Measurements from ENCODE around the gene AUTS2.

AUTS2 gene

GRCh38 chr7:70374772-70375533 is 776.7 kb downstream of the AUTS2 start:
- DNase-seq (ENCODE audit: low read depth, low spot score): no peak

- no peak for DNase-seq (ENCODE audit: low read depth, low spot score)
Observed at GRCh38 chr7:70376561-70377031, 778.3 kb downstream of the AUTS2 start.

- DNase-seq (ENCODE audit: low read depth, low spot score): no peak
Observed at GRCh38 chr7:70377957-70378356, 779.7 kb downstream of the AUTS2 start.

- no peak for DNase-seq (ENCODE audit: low read depth, low spot score)
Observed at GRCh38 chr7:70379210-70379609, 780.9 kb downstream of the AUTS2 start.

GRCh38 chr7:70380421-70381015 is 782.2 kb downstream of the AUTS2 start:
- DNase-seq (ENCODE audit: low read depth, low spot score): no peak

GRCh38 chr7:70383066-70383782 is 784.9 kb downstream of the AUTS2 start:
- no peak for DNase-seq (ENCODE audit: low read depth, low spot score)

GRCh38 chr7:70384024-70384423 is 785.7 kb downstream of the AUTS2 start:
- DNase-seq (ENCODE audit: low read depth, low spot score): no peak

GRCh38 chr7:70384891-70385290 is 786.6 kb downstream of the AUTS2 start:
- DNase-seq (ENCODE audit: low read depth, low spot score): no peak

GRCh38 chr7:70387217-70387616 is 788.9 kb downstream of the AUTS2 start:
- no peak for DNase-seq (ENCODE audit: low read depth, low spot score)

- DNase-seq (ENCODE audit: low read depth, low spot score): no peak
Observed at GRCh38 chr7:70389531-70390151, 791.4 kb downstream of the AUTS2 start.

- no peak for DNase-seq (ENCODE audit: low read depth, low spot score)
Observed at GRCh38 chr7:70390251-70390650, 792.0 kb downstream of the AUTS2 start.

- no peak for DNase-seq (ENCODE audit: low read depth, low spot score)
Observed at GRCh38 chr7:70392256-70392876, 794.1 kb downstream of the AUTS2 start.

- no peak for DNase-seq (ENCODE audit: low read depth, low spot score)
Observed at GRCh38 chr7:70392877-70393435, 794.7 kb downstream of the AUTS2 start.

GRCh38 chr7:70393956-70394355 is 795.7 kb downstream of the AUTS2 start:
- DNase-seq (ENCODE audit: low read depth, low spot score): no peak

- DNase-seq (ENCODE audit: low read depth, low spot score): no peak
Observed at GRCh38 chr7:70400829-70401380, 802.6 kb downstream of the AUTS2 start.

GRCh38 chr7:70402069-70402468 is 803.8 kb downstream of the AUTS2 start:
- DNase-seq (ENCODE audit: low read depth, low spot score): no peak

GRCh38 chr7:70405241-70405640 is 807.0 kb downstream of the AUTS2 start:
- no peak for DNase-seq (ENCODE audit: low read depth, low spot score)

GRCh38 chr7:70406186-70406949 is 808.1 kb downstream of the AUTS2 start:
- no peak for DNase-seq (ENCODE audit: low read depth, low spot score)

- DNase-seq (ENCODE audit: low read depth, low spot score): no peak
Observed at GRCh38 chr7:70406950-70407209, 808.6 kb downstream of the AUTS2 start.

GRCh38 chr7:70408477-70408876 is 810.2 kb downstream of the AUTS2 start:
- DNase-seq (ENCODE audit: low read depth, low spot score): no peak

- DNase-seq (ENCODE audit: low read depth, low spot score): no peak
Observed at GRCh38 chr7:70408891-70409290, 810.6 kb downstream of the AUTS2 start.
